ENCODE measurements around the gene EXOC2.

EXOC2 gene

DNA sequence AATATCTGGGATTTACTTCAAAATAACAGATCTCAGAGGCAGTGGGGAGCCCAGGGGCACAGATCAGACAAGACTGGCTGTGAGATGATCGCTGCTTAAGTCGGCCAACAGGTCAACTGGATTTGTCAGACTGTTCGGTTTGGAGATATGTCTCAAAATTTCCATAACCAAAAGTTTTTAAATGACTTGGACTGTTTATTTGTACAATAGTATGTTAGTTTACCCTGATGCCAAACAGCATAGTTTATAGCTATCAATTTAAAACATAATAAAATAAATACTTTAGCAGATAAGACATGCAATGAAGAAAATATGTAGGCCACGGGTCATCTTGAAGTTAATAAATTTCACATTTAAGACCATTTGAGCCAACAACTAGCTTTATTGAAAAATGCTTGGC is 174.7 kb downstream of the EXOC2 start:
- no peak for DNase-seq

DNA sequence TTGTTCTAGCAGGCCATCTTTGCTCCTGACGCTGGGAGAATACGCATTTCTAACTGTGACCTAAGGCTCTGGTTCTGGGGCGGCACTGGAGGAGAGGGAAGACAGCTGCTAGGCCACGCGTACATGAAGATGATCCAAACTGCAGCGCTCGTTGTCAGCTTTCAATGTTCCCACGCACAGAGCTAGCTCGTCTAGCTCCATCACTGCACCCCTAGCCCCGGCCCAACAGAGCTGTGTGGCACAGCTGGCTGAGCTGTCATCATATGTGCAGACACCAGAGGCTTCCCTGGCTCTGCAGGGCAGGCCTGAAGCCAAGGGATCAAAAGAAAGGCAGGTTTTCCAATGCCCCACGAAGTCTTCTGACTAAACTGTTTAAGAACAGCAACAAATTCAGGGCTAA is 176.7 kb downstream of the EXOC2 start:
- no peak for DNase-seq

DNA sequence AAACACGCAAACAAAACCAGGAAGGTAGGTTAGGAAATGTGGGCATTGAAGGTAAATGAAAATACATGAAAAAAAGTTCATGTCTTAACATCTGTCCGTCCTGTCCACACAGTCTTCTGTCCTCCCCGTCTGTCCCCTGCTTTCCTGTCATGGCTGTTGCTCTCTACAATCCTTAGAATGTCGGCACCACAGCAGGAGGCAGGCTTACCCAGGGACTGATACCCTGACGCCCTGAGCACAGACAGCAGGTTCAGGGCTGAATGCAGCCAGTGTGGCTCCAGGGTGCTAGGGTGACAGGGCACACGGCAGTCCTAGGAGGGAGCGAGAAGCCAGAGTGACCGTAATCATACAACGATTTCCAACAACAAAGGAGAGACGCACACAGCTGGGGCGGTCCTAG is 177.7 kb downstream of the EXOC2 start:
- no peak for DNase-seq

DNA sequence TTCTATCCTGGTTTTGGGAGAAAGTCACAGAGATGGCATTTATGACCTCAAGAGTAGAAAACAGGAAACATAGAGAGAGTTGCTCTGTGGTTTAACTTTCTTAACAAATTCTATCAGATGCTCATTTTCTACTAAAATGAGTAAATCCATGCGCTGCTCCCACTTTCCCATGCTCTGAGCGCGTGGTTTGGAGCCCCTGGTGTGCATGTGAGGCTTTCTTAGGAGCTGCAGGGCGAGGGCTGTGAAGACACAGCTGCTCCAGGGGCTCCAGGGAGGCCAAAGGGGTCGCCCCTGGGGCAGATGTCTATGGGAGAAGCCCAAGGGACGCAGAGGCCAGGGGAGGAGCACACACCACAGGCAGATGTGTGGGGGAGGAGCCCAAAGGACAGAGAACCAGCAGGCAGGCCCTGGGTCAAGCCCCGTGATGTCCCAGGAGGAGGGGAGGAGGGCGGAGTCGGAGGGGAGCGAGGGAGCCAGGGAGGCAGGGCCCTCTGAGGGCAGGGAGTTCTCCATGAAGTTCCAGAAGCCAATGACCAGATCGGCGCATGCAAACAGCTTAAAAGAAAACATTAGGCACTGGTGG is 178.5 kb downstream of the EXOC2 start:
- DNase-seq: no peak

DNA sequence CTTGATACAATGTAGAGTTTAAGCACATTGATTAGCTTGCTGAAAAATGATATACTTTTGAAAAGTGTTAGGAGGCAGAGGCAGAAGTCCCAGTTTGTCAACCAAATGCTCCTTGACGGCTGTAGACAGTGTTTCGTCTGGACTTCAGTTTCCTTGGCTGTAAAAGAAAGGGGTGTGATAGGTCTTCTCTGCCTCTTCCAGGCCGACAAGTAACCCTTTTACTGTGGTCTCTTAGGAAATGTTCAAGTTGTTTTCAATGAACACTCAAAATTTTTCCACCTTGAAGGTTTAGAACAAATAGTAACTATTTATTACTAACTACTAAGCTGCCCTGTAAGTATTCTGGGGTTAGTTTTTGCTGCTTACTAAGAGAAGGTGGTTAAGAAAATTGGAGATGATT is 179.0 kb downstream of the EXOC2 start:
- no peak for DNase-seq

DNA sequence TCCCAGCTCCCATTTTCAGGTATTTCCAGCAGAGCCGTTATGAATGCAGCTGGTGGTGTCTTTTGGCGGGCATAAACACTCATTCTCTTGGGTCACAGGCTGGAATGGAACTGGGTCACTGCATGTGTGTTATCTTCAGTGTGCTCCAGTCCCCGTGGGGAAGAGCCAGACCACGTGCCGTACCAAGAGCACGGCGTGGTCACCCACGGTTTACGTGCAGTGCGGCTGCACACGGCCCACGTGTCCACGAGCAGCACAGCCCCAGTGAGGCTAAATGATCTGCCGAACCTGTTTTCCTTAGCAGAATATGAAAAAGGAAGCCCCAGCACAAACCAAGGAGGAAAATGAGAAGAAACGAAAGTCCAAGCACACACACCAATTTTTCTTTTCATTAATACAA is 179.9 kb downstream of the EXOC2 start:
- no peak for DNase-seq

DNA sequence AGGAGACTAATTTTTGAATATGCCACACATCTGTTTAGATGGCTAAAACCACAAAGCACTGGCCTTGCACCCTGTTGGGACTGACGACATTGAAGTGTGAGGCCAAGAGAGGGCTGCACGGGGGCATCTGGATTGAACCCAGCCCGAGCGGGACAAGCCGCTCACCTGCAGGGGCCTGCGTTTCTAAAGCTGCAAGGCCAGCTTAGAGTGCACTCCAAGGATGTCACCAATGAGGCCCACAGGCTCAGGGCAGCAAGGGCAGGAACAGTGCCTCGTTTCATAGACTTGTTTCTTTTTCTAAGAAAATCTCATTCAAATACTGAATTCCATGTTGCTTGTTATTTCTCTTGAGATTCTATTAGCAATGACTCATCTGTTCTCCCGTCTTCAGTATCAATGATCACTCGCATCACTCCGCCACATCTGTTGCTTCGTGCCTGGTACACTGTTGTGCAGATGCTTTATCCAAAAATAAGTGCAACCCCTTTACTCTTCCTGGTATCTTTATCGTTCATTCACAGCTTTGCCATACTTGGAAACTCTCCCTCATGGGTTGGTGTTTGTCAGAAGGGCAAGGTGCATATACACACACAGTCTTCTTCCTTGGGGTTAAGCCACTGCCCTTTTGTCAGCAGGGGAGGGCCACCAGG is 181.3 kb downstream of the EXOC2 start:
- no peak for DNase-seq

DNA sequence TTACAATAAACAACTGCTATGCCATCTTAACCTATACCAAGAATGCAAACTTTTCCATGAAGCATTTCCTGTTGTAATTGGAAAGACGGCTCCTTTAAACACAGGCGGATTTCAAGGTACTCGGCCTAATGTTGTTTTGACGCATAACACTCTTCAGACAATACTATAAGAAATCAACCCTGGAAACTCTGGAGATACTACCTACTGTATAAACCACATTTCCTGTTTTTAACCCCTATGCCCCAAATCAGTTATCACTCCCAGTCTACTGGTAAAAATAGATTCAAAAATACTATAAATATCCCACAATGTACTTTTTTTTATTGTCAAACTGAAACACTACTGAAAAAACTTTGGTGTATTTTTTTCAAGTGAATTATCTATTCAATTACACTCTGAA is 183.3 kb downstream of the EXOC2 start:
- no peak for DNase-seq

DNA sequence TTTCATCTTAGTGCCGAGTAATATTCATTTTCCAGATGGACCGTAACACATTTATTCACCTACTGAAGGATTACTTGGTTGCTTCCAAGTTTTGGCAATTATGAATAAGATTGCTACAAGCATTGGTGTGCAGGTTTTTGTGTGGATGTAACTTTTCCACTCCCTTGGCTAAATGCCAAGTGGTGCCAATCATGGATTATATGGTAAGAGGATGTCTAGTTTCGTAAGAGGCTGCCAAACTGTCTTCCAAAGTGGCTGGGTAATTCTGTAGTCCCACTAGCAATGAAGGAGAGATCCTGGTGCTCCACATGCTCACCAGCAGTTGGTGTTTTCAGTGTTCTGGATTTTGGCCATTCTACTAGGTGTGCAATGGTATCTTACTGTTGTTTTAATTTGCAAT is 184.3 kb downstream of the EXOC2 start:
- DNase-seq: no peak

DNA sequence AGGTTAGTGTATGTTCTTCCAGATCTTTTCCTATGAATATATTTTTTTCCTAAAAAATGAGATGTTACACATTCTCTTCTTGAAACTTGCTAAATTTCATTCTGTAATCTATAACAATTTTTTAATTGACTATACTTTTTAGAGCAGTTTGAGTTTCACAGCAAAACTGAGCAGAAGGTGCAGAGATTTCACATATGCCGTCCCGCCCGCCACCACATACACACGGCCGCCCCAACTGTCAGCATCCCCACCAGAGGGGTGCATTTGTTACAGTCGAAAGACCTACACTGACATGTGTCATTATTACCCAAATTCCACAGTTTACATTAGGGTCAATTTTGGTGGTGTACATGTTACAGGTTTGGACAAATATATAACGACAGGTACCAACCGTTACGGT is 184.9 kb downstream of the EXOC2 start:
- DNase-seq: no peak

DNA sequence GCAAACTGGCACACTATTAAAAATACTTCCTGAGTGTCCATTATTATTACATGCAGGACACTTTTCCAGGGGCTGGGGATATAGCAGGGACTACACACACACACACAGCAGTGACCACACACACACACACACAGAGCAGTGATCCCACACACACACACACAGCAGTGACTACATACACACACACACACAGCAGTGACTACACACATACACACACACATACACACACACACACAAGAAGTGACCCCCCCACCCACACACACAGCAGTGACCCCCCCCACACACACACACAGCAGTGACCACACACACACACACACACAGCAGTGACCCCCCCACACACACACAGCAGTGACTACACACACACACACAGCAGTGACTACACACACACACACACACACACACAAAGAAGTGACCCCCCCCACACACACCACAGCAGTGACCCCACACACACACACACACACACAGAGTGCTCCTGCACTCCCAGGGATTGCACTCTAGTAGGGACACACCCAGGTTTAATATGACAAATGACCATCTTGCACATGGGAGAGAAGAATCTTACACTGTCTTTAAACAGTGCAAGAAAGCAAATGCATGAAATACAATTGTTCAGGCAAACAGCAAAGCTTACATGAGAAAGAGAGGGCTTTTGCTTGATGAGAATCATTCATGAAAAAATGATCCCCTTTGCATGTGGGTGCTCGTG is 185.9 kb downstream of the EXOC2 start:
- no peak for DNase-seq

DNA sequence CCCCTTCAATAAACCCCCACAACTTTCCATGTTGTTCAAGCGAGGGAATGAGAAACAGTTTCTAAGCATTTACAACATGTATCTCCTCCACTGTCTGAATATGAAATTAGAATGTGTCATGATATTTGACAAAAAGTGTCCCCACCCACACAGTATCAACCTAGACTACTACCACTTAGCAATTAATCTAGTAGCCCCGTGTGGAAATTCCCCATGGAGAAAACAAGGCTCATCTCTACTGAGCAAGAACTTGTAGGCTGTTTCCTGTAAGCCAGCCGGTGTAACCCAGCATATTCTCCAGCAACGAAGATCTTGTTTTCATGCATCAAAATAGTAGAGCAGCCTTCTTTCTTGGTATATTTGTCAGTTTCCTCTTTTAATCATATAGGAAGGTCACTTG is 186.4 kb downstream of the EXOC2 start:
- no peak for DNase-seq

DNA sequence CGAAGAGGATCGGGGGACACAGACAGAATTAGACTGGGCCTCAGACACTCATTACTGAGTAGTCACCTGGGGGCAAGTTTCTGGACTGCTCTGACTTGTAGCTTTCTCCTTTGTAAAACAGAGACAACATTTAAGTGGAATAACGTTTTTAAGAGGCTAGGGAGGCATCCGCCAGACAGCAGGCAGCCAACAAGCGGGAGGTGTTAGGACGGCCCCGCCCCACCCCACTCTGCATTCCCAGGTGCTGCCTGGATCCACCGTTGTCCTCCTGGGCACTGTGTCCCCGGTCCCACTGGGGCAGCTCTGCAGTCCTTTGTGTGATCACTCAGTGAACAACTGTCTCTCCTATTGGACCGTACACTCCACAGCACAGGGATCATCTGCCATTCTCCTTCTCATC is 187.6 kb downstream of the EXOC2 start:
- DNase-seq: no peak

DNA sequence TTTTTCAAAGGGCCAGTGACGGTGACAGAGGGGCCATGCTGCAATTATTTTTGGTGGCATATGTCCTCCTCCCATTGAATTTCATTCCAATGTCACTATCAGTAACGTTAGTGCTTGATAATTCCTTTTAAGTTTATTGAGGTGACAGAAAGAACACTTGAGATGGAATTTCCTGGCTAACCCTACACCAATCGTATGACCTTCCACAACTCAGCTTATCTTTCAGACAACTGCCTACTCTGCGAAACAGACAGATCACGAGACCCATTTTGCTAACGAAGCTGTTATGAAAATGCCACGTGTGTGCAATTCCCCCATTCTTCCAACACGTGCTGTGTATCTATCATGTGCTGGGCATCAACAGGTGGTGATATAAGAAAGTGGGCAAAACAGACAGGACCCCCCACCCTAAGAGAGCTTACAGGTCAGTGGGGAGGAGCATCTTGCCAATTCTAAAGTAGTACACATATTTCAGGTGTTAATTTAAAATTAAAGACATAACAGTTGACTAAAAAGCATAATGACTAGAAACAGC is 188.4 kb downstream of the EXOC2 start:
- DNase-seq: no peak

DNA sequence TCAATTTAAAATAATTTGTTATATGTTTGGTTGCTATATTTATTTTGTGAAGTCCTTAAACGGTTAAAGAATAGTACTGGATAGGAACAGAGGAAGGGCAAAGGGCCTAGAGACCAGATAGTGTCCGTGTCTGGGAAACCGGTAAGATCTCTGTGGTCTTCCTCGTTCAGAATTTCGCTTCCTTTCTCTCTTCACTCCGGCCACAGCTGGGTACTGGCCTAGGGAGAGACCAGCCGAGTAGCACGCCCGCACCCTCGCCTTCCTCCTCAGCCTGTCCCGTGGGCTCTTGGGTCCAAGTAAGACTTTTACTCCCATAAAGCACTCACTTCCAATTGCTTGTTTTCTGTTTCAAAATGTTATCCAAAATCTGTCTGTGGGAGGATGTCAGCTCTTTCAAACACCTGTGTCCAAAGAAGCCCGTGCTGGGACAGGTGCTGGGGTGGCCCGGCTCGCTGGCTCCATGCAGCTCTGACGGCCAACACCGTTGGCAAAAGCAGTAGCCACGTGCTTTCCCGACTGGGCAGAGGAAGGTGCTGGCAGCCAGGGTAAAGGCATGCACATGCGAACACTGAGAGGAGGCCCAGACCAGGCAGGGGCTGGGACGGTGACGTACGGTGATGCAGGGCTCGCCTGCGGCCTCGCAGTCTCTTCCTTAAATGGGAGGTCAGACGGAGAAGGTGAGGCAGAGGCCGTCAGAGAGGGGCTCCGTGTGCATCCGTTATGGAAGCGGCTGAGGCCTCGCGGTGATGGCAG is 189.2 kb downstream of the EXOC2 start:
- no peak for DNase-seq

DNA sequence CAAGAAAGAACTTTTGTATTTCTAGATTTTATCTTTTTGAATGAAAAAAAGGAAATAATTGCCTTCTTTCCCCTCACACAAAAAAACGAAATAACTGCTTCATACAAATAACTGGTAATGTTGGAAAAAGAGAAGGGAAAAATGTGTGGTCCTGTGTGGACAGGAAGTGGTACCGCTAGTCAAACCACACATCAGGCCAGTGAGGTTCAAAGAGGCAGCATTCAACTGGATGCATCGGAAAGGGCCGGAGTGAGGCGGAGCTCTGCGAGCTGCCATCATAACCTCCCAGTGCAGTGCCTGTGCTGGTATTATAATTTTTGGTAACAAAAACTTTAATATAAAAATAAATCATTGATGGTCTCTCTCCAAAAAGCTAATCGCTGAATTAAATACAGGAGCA is 190.2 kb downstream of the EXOC2 start:
- DNase-seq: no peak

DNA sequence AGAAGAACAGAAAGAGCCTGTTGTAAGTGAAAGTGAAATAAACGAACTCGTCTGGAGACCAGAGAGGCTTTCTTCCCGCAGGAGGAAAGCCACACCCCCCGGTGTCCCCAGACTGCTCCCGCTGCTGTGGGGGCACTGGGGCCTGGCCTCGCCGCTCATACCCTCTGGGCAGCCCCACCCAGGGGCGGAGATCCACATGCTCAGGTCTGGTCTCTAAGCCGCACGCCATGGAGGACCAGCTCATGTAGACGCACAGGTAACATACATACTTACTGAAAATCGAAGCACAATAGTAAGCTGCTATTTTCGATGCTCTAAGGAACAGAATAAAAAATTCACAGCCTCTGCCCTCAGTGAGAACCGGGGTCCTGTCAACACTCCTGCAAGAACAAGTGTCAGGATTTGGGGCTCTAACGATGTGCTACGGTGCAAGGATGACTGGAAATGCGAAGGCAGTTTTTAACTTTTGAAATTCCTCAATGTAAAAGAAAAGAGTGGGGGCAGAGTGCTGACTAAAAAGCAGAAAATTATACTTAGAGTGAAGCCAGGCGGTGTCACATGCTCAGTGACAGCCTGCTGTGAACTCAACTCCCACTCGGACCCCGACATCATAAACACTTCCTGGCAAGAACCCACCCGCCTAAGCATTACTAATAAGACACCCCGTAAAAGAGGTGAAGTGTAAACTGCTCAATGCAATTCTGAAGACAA is 190.9 kb downstream of the EXOC2 start:
- no peak for DNase-seq

DNA sequence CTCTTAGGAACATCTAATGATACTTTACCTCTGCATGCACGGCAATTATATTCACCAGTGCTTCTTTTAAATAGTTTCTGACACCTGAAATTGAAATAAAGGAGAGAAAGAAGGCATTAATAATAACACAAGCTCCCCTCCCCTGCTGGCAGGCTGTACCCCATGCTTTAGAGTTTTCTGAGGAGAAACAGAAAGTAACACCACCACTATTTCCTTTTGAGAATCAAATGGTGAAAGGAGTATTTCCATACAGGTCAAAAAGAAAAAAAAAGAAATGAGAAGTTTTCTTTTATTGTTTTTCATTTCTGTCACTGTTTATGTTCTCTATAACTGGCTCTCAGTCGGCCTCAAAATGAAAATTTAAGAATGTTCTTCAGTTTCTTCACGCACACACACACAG is 193.3 kb downstream of the EXOC2 start:
- no peak for DNase-seq

DNA sequence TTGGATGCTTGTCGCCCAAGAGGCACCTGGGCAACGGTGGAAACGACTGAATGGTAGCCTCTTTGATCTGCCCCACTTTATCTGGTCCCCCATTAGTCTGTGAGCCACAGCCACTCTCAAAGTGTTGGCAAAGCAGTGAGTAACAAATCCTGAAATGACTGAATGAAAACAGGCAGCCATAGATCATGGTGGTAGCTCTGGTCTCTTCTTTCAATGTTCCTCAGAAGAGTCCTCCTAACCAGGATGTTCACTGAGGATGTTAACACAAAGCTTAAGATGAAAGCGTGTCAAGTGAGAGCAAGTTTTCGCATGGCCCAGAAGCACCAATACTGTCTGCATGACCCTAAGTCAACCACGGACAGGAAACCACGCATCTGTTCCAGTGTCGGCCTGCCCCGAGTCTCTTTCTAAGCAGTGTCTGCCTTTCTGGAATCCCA is 194.1 kb downstream of the EXOC2 start:
- no peak for DNase-seq

DNA sequence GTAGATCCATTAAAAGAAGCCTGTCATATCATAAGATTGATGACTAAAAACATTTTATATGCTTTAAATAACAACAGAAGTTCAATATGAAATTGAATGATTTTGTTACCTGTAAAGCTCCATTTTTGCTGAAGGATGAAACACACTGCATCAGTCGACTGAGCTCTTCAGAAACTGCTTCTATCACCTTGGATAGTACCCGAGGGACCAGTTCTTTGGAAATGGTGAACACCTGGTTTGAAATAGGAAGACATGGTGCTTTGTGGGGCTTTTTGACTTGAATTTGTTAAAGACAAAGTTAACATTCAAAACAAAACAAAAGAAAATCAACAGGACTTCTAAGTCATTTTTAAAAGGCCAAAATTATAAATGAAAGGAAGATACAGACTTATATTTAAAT is 195.7 kb downstream of the EXOC2 start:
- DNase-seq: no peak

DNA sequence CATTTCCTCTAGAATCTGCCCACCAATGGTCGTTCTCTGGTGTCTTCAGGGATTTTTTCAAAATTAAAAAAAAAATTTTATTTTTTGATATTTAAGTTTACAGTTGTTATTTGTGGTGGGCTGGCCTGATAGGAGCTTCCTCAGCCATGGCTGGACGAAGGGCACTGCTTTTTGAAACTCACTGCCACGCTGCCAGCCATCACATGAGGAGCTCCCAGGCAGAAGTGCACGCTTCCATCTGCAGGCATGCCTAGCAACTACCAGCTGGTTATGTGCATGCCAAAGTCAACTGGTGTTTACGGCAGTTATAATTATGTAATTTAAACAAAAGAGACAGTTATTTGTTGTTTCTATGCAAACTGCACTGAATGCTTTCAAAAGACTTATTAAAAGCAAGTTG is 196.3 kb downstream of the EXOC2 start:
- DNase-seq: no peak

DNA sequence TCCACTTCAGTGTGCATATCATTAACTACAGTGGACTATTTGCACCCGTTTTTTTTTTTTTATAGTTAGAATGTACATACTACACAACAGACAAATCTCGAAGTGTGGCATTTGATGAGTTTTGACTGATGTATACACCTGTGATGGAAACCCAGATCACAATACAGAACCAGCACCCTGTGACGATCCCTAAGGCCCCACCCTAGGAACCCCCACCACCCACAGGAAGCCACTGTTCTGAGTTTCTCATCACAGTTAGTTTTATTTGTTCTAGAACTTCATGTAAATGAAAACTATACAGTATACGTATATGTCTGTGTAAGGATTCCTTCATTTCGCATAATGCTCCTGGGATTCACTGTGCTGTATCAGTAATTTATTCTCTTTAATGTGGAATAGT is 198.5 kb downstream of the EXOC2 start:
- DNase-seq: no peak

DNA sequence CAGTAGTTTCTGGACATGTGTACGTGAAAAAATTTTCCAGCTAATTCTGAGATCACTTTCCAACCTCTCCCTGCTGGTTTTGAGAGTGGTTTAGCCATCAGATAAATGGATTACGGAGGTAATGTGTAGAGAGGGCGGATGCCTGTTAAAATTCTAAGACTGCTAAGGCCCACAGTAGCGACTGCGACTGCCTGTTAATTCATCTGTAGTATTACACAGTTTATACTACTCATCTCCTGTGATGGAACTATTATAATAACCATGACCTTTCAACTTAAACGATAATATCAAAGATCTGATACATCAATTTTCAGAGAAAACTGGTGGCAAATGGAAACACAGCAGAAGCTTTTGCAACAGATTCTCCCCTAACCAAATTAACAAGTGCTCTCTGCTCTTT is 199.1 kb downstream of the EXOC2 start:
- no peak for DNase-seq

Measured in SHP77 treated with DMSO at 0.1 percent for 48 hours (cell line).